HG02970 (cell line): ENCODE data around the gene CRPPA.
"Not testable (repeated sequence)": the region's sequence is repeated elsewhere in the genome, so short reads cannot be mapped to it uniquely, and the experiment has no call there.

Experiments
- ATAC-seq: cut with Tn5 transposase; IDR thresholded peaks from one replicate; pipeline ENCODE4 v1.9.1; 2021; ENCODE audit warnings: mild to moderate bottlenecking, moderate library complexity, moderate number of reproducible peaks; ENCODE audit not compliant: unreplicated experiment, low FRiP score

CRPPA gene

GRCh38 chr7:16421333-16422102 is at the start of gene CRPPA:
Gene CRPPA, minus strand, starts transcription at chr7:16421538. Its CDS starts 216 bp downstream, at chr7:16421322.
- peak; percentile 34 for ATAC-seq

GRCh38 chr7:16465469-16466361 is 44.4 kb upstream of the CRPPA start, which contains the start of gene SOSTDC1:
Gene SOSTDC1, minus strand, starts transcription at chr7:16465738. Its CDS starts 70 bp downstream, at chr7:16465668.
- ATAC-seq, result no peak

GRCh38 chr7:16463949-16464715 is 42.8 kb upstream of the CRPPA start:
- no peak for ATAC-seq

- no peak for ATAC-seq
Observed at GRCh38 chr7:16463520-16463919, 42.2 kb upstream of the CRPPA start.

GRCh38 chr7:16462431-16462889 is 41.1 kb upstream of the CRPPA start:
- ATAC-seq, result no peak

GRCh38 chr7:16460789-16461493 is 39.6 kb upstream of the CRPPA start:
- no peak for ATAC-seq

- ATAC-seq, result not testable (repeated sequence)
Observed at GRCh38 chr7:16456303-16456702, 35.0 kb upstream of the CRPPA start.

- ATAC-seq, result no peak
Observed at GRCh38 chr7:16455591-16455990, 34.3 kb upstream of the CRPPA start.

- ATAC-seq, result no peak
Observed at GRCh38 chr7:16450366-16450765, 29.0 kb upstream of the CRPPA start.

- no peak for ATAC-seq
Observed at GRCh38 chr7:16447876-16448275, 26.5 kb upstream of the CRPPA start.

- ATAC-seq, result no peak
Observed at GRCh38 chr7:16446508-16446907, 25.2 kb upstream of the CRPPA start.

GRCh38 chr7:16443871-16444270 is 22.5 kb upstream of the CRPPA start:
- not testable (repeated sequence) for ATAC-seq

GRCh38 chr7:16438988-16439387 is 17.6 kb upstream of the CRPPA start:
- ATAC-seq, result no peak

GRCh38 chr7:16436306-16436705 is 15.0 kb upstream of the CRPPA start:
- no peak for ATAC-seq

GRCh38 chr7:16433568-16434122 is 12.3 kb upstream of the CRPPA start:
- ATAC-seq, result no peak

GRCh38 chr7:16432425-16432731 is 11.0 kb upstream of the CRPPA start:
- no peak for ATAC-seq

GRCh38 chr7:16431646-16432424 is 10.5 kb upstream of the CRPPA start:
- ATAC-seq, result no peak

GRCh38 chr7:16430133-16430532 is 8.8 kb upstream of the CRPPA start:
- no peak for ATAC-seq

GRCh38 chr7:16428672-16429071 is 7.3 kb upstream of the CRPPA start:
- no peak for ATAC-seq
